ENCODE data around the gene ACVRL1. TPM values are rescaled to one million over a fixed set of nuclear protein-coding genes. Genes with fewer than 3 reads are reported as not detected.

Gene ACVRL1
- total RNA-seq, 1 donor, result 10.8 TPM

GRCh38 chr12:51922146-51922545 is 14.8 kb downstream of the ACVRL1 start:
- DNase-seq (ENCODE audit: low read depth), result no peak
- TF ChIP-seq, protein P1, sequence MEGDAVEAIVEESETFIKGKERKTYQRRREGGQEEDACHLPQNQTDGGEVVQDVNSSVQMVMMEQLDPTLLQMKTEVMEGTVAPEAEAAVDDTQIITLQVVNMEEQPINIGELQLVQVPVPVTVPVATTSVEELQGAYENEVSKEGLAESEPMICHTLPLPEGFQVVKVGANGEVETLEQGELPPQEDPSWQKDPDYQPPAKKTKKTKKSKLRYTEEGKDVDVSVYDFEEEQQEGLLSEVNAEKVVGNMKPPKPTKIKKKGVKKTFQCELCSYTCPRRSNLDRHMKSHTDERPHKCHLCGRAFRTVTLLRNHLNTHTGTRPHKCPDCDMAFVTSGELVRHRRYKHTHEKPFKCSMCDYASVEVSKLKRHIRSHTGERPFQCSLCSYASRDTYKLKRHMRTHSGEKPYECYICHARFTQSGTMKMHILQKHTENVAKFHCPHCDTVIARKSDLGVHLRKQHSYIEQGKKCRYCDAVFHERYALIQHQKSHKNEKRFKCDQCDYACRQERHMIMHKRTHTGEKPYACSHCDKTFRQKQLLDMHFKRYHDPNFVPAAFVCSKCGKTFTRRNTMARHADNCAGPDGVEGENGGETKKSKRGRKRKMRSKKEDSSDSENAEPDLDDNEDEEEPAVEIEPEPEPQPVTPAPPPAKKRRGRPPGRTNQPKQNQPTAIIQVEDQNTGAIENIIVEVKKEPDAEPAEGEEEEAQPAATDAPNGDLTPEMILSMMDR (IDR thresholded peaks at IDR 0.05; ENCODE audit: insufficient read depth, low read depth, low read length), result no peak
- no peak overlapping the region for H3K4me3 ChIP-seq (ENCODE audit: low read depth, low read length)

DNA sequence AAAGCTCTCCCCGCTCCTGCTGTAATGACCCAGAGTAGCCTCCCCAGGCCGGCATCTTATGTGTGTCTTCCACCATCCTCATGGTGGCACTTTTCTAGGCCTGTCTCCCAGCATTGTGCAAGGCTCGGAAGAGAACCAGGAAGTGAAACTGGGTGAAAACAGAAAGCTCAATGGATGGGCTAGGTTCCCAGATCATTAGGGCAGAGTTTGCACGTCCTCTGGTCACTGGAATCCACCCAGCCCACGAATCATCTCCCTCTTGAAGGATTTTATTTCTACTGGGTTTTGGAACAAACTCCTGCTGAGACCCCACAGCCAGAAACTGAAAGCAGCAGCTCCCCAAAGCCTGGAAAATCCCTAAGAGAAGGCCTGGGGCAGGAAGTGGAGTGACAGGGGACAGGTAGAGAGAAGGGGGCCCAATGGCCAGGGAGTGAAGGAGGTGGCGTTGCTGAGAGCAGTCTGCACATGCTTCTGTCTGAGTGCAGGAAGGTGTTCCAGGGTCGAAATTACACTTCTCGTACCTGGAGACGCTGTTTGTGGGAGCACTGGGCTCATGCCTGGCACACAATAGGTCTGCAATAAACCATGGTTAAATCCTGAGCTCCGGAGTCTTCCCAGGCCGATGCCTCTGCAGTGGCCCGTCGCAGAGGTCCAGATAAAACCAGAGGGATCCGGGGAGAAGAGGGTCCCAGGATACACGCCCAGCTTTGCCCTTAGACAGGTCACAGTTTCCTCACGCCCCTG is 15.6 kb downstream of the ACVRL1 start:
- TF ChIP-seq, protein P1 (IDR thresholded peaks at IDR 0.05; ENCODE audit: insufficient read depth, low read depth, low read length), result peak; percentile 7
- peak; percentile 68 for DNase-seq (ENCODE audit: low read depth)
- H3K4me3 ChIP-seq (ENCODE audit: low read depth, low read length), result no peak overlapping the region

- TF ChIP-seq, protein P1 (IDR thresholded peaks at IDR 0.05; ENCODE audit: insufficient read depth, low read depth, low read length), result peak; percentile 79
- H3K4me3 ChIP-seq (ENCODE audit: low read depth, low read length), result peak overlapping the region; percentile 2
- no peak for DNase-seq (ENCODE audit: low read depth)
These were observed 16.4 kb downstream of the ACVRL1 start for GRCh38 chr12:51923506-51924365.

DNA sequence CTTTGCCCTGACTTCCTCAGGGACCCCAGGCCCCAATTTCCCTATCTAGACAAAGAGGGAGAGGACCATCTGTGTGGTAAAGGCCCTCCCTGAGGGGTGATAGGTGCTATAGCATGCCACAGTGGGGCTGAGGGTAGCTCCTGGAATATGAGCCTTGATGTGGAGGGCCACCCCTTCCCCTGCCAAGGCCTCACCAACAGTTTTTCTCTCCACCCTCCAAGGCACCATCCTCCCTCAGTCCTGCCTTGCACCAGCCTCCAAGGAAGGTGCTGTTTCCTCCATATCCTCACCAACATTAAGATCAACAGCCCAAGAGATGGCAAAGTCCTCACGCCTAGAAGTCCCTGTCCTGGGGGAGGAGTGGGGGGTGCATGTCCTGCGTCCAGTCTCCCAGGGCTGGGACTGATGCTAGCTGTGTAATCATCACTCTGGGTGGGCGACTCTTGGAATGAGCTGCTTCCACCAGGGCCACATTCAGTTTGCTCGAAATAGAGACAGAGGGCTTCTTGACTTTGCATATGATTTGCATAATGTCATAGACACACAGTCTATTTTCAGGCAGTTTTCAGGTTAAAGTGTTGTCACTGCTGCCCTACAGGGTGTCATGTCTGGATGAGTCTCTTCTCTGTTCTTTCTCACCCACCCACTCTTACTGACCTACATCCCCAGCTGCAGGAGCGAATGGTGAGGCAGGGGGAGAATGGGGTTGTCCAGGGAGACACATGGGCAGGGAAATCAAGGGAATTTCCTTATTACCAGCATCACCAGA is 17.4 kb downstream of the ACVRL1 start:
- DNase-seq (ENCODE audit: low read depth), result no peak
- no peak overlapping the region for H3K4me3 ChIP-seq (ENCODE audit: low read depth, low read length)
- TF ChIP-seq, protein P1 (IDR thresholded peaks at IDR 0.05; ENCODE audit: insufficient read depth, low read depth, low read length), result no peak

DNA sequence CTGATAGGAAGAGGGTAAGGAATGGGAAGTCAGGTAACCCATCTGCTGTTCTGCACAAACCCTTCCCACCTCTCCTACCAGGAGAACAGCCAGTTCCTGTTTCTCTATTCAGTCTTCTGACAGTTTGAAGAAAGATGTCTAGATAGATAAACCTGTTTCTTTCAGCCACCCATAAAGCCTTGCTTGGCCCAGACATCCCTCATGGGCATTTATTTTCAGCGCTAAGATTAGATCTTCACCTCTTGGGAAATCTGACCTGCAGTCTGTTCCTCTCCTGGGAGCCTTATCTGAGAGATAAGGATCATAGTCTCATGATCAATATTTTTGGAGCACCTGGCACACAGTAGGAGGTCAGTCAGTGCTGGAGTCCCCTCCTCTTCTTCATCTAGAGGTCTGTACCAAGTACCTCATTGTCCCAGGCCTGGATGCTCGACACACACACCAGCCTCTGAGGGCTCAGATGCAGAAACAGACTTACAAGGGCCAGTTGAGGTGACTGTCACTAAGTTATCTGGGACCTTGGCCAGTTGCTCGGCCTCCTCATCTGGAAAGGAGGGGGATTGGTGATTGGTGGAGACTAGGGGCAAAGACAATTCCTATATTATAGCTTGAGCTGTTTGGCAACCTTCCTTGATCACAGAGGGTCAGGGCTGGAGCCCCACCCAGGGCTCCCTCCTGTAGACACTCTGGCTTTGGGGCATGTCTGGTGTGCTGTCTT is 18.2 kb downstream of the ACVRL1 start:
- DNase-seq (ENCODE audit: low read depth), result no peak
- TF ChIP-seq, protein P1 (IDR thresholded peaks at IDR 0.05; ENCODE audit: insufficient read depth, low read depth, low read length), result no peak
- no peak overlapping the region for H3K4me3 ChIP-seq (ENCODE audit: low read depth, low read length)

- DNase-seq (ENCODE audit: low read depth), result peak; percentile 64
- no peak overlapping the region for H3K4me3 ChIP-seq (ENCODE audit: low read depth, low read length)
- TF ChIP-seq, protein P1 (IDR thresholded peaks at IDR 0.05; ENCODE audit: insufficient read depth, low read depth, low read length), result no peak
These were observed 18.8 kb downstream of the ACVRL1 start for GRCh38 chr12:51926064-51926632.
